ENCODE results near the gene OR4D1. TPM values are rescaled to one million over a fixed set of nuclear protein-coding genes. Genes with fewer than 3 reads are reported as not detected.

OR4D1 gene
- total and polyA plus RNA-seq, 2 of the 13 experiments (the other 11 are each of a cell fraction or from before 2014, with no cell fraction given): not detected

GRCh38 chr17:58112970-58113631, 35.1 kb upstream of the OR4D1 start (continued):
- TF ChIP-seq SMC3 (IDR thresholded peaks at IDR 0.05; ENCODE audit: low read length) (peak; percentile 93), TBL1XR1 (IDR thresholded peaks at IDR 0.05; ENCODE audit: borderline replicate concordance, low read length, partially characterized antibody) (no peak), SOX6 (IDR thresholded peaks at IDR 0.05) (no peak), SOX6 (CRISPR knock-in tag; IDR thresholded peaks at IDR 0.05) (peak; percentile 21; the same call in 1 of the 2 replicates), STAT5B (CRISPR knock-in tag; IDR thresholded peaks at IDR 0.05) (no peak), ZNF629 (CRISPR knock-in tag; conservative IDR thresholded peaks at IDR 0.05) (no peak), CTCF (CRISPR knock-in tag; IDR thresholded peaks at IDR 0.05) (peak; percentile 98), GATAD1 (CRISPR knock-in tag; IDR thresholded peaks at IDR 0.05) (peak; percentile 45; the same call in 1 of the 2 replicates), MTERF4 (CRISPR knock-in tag; IDR thresholded peaks at IDR 0.05) (peak; percentile 58; the same call in 1 of the 2 replicates), FOXP4 (CRISPR knock-in tag; IDR thresholded peaks at IDR 0.05) (no peak), ZNF331 (CRISPR knock-in tag; IDR thresholded peaks at IDR 0.05) (peak; percentile 70; the same call in 1 of the 2 replicates), ERF (CRISPR knock-in tag; IDR thresholded peaks at IDR 0.05) (0 out of 2 replicates have a peak, but pooled peaks have one; percentile 38), ARID3A (IDR thresholded peaks at IDR 0.05; ENCODE audit: low read depth, low read length) (no peak), ZMYM4 (CRISPR knock-in tag; IDR thresholded peaks at IDR 0.05) (0 out of 2 replicates have a peak, but pooled peaks have one; percentile 15), DBP (CRISPR knock-in tag; IDR thresholded peaks at IDR 0.05; ENCODE audit: not compliant biosample characterization) (no peak), FOXA3 (CRISPR knock-in tag; IDR thresholded peaks at IDR 0.05) (peak; percentile 42; the same call in 1 of the 2 replicates), KLF12 (CRISPR knock-in tag; IDR thresholded peaks at IDR 0.05; ENCODE audit: borderline replicate concordance) (no peak), BORCS8-MEF2B (CRISPR knock-in tag; IDR thresholded peaks at IDR 0.05) (peak; percentile 83), ZNF839 (CRISPR knock-in tag; IDR thresholded peaks at IDR 0.05; ENCODE audit: borderline replicate concordance) (no peak)

All from HepG2 (cell line).